ENCODE data around the gene TBX1.

GRCh38 chr22:19766240-19766510 is 5.6 kb downstream of the TBX1 start:
- TF ChIP-seq, protein P1, sequence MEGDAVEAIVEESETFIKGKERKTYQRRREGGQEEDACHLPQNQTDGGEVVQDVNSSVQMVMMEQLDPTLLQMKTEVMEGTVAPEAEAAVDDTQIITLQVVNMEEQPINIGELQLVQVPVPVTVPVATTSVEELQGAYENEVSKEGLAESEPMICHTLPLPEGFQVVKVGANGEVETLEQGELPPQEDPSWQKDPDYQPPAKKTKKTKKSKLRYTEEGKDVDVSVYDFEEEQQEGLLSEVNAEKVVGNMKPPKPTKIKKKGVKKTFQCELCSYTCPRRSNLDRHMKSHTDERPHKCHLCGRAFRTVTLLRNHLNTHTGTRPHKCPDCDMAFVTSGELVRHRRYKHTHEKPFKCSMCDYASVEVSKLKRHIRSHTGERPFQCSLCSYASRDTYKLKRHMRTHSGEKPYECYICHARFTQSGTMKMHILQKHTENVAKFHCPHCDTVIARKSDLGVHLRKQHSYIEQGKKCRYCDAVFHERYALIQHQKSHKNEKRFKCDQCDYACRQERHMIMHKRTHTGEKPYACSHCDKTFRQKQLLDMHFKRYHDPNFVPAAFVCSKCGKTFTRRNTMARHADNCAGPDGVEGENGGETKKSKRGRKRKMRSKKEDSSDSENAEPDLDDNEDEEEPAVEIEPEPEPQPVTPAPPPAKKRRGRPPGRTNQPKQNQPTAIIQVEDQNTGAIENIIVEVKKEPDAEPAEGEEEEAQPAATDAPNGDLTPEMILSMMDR (conservative IDR thresholded peaks at IDR 0.05 in 1 of 2, IDR thresholded peaks at IDR 0.05 in 1 of 2; ENCODE audit: extremely low read depth in 1 of 2, insufficient read depth in 1 of 2, low read depth in 1 of 2, low read length in 2 of 2): no peak
- no peak for TF ChIP-seq EZH2 (IDR thresholded peaks at IDR 0.05; ENCODE audit: borderline replicate concordance, low read length)
